Ureter (tissue), 1 donor: ENCODE measurements around the gene ZNF622. TPM values are rescaled to one million over a fixed set of nuclear protein-coding genes. Genes with fewer than 3 reads are reported as not detected.
"Not testable (repeated sequence)": the region's sequence is repeated elsewhere in the genome, so short reads cannot be mapped to it uniquely, and the experiment has no call there.

ENCODE experiments used
- DNase-seq: peaks from one replicate; pipeline ENCODE4 v3.0.0-alpha.2; 2020; ENCODE audit warnings: low spot score
- total RNA-seq: library from RNA; stranded (reverse); gene quantifications from one replicate; pipeline ENCODE4 v1.2.4, GENCODE V29; 2023
- donor health status: DM: yes; HTN: yes; CAD: no.

The ZNF622 gene
- total RNA-seq, 1 donor from 2014 or later = 20.8 TPM

DNA sequence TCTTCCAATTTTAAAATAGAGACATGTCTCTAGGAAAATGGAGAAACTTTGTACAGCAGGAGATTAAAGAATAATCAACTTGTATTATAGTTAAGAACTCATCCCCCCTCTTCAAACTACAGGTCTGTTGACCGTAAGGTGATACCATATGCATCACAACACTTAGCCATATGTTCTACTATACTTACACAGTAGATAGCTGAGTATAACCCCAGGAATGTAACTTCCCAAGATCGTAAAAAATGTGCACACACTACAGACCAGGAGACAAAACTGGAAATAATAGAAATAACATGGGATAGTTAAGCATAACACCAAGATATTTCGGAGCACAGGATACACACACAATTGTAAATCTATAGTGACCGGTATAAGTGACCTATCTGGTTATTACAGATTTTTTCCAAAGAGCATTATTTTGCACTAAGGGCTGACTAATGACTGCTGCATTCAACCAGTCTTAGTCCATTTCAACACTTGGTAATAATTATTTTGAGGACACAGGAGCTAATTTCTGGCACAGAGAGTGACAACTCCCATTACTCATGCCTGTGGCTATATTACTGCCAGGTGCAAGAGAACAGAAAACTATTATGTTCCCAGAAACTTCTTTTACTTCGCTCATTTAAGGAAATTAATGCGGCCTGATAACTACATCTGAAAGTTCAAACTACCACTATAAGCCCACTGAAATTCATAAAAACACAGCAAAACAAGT, 15.4 kb upstream of the ZNF622 start:
- no peak for DNase-seq

DNA sequence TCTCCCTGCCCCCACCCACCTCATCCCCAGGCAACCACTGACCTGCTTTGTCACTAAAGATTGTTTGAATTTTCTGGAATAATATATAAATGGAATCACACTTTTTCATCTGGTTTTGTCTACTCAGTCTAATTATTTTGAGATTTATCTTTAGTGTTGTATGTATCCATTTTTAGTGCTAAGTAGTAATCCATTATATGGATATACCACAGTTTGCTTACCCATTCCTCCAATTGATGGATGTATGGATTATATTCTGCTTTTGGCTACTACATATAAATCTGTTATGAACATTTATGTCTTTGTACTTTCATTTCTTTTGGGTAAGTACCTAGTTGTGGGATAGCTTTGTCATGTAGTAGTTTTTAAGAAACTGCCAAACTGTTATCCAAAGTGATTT, 14.5 kb upstream of the ZNF622 start:
- DNase-seq = no peak

DNA sequence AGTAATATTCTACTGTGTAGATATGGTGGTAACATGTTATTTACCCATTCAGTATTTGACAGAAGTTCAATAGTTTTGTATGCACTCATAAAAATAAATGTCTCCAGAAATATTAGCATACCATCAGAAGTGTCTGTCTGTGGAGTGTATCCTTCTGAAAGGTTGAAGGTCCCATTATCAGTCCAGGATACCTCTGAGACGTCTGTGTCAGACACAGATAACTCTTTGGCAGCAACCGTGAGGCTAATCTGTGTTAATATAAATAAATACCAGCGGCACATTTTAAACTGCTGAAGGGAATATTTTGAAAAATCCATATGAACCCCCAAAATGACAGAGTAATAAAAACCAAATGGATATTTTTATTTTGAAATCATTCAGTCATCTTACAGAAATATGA, 11.9 kb upstream of the ZNF622 start:
- DNase-seq = no peak

DNA sequence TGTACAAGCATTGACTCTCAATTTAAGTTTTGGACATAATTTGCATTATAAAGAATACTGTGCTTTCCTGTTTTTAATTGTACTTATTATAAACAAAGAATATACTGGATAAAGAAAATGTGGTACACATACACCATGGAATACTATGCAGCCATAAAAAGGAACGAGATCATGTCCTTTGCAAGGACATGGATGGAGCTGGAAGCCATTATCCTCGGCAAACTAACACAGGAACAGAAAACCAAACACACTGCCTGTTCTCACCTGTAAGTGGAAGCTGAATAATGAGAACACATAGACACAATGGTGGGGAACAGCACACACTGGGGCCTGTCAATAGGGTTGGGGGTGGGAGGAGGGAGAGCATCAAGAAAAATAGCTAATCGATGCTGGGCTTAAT, 10.8 kb upstream of the ZNF622 start:
- not testable (repeated sequence) for DNase-seq

DNA sequence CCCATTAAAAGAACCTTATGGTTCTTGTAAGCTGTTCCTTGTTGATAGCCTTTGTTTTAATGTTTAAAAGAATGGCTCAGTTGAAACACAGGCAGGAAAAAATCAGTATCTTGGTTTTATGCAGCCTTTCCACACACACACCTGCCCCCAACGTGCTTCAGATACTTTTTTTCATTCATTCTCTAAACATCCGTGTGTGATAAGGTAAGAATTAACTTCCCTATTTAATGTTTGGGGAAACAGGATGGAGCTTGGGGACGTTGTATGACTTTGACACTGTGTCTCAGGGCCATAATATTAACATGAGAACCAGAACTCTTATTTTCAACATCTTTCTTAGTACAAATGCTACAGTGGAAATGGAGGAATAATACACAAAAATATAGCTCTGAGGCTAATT, 5.8 kb upstream of the ZNF622 start:
- no peak for DNase-seq

DNA sequence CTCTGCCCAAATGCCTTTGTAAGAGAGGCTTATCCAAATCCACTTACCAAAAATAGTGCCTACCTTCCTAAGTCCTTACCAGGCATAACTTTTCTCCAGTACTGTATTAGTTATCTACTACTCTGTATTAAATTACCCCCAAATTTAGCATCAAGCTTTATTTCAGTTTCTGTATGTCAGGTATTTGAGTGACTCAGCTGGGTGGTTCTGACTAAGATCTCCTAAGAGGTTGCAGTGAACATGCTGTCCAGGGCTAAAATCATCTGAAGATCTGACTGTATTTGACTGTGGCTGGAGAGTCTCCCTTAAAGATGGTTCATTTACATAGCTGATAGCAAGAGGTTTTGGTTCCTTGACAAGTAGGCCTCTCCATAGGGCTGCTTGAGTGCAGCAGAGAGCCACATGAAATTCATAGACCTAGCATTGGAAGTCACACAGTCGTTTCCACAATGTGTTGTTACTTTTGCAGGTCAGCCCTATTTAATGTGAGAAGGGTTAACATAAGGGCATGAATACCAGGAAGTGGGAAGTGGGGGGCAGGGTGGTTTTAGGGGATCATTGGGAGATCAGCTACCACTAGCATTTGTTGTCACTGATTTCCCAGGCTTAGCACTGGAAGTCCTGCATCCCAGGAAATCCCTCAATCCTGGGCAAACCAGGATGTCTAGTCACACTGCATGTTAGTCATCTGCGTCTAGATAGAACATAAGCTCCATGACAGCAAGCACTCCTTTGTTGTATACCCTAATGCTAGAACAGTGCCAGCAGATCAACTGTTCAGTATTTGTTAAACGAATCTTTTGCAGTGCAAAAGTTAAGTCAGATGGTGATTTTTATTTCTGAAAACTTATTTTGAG, 2.0 kb upstream of the ZNF622 start:
- DNase-seq = no peak

DNA sequence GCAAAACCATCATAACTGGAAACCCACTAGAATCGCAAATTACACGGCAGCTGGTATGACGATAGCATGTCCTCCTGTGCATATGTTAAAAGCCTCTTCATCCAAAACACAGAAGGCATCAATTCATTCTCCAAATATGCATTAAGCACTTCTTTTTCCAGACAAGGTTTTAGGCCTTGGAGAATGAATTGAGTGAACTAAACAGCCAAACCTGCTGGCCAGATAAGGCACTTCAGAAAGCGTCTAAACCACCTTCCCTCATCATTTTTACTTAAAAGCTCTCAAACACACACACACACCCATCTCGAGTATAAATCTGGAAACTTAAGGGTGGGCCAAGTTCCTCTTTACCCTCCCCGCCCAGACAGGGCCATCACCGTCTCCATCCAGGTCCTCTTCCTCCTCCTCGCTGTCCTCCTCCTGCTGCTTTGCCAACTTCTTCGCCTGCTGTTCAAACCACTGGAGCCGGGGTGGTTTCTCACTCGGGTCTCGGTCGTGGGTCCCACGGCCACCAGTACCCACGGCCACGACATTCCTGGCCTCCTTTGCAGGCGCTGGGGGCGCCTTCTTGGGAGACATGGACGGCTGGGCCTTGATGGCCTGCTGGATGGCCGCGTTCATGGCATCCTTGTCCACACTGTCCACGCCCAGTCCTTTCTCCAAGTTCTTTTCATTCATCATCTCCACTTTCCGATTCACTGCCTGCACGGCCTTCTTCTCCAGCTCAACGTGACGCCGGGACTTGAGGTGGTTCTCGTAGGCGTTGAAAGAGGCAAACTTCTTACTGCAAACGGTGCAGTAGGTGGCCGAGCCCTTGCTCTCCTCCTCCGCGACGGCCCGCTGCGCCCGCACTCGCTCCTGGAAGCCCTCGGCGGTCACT, 696 bp downstream of the ZNF622 start:
- DNase-seq = no peak

DNA sequence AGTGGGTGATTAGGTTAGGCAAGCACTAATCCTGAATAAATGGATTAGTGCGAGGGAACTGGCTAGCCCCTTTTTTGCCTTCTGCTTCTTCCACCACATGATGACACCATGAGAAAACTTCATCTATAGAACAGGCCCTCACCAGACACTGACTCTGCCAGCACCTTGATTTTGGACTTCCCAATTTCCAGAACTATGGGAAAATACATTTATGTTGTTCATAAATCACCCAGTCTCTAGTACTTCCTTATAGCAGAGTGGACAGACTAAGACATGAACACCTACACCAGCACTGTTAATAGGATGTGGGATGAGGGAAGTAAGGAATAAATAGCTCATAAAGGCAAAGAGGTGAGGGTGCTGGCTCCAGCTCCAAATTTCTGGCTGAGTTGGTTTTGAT, 1.4 kb downstream of the ZNF622 start:
- DNase-seq = no peak

DNA sequence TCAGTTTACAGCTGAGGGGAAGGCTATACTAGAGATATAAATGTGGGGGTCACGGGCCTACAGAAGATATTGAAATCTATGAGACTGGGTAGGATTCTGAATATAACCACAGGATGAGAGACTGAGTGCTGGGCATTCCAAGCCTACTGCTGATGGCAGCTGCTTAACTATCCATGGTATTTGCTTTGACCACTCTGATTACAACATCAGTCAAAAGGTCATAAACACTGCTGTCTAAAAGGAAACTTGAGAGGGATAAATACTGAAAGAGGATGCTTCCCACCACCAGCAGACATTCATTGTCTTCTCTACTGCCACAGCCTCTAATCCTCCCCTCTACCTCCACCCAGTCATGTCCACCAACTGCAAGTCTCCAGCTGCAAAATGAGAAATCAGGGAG, 3.8 kb downstream of the ZNF622 start:
- no peak for DNase-seq

DNA sequence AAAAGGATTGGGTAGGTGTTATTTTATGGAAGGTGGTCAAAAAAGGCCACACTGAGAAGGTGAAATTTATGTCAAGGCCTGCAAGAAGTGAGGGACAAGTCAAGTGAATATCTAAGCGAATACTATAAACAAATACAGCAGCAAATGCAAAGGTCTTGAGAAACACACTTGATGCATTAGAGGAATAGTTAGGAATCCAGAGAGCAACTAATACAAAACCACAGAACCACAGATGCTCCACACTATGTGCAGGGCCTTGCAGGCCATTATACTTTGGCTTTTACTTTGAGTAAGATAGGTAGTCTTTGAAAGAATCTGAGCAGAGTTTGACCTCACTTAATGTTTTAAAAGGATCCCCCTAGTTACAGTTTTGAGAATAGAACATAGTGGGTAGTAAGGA, 4.6 kb downstream of the ZNF622 start:
- no peak for DNase-seq

DNA sequence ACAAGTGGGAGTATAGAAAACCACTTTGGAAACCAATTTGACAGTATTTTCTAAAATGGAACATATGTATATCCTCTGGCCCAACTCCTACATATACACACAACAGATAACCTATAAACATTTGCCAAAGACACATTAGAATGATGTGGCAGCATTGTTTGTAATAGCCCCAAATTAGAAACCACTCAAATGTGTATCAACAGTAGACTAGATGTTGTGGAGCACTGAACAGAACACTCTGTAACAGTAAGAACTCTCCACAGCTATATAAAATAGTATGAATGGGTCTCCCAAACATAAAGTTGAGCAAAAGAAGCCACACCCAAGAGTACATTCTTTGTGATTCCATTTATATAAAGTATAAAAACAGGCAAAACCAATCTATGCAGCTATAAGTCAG, 6.1 kb downstream of the ZNF622 start:
- DNase-seq = no peak

DNA sequence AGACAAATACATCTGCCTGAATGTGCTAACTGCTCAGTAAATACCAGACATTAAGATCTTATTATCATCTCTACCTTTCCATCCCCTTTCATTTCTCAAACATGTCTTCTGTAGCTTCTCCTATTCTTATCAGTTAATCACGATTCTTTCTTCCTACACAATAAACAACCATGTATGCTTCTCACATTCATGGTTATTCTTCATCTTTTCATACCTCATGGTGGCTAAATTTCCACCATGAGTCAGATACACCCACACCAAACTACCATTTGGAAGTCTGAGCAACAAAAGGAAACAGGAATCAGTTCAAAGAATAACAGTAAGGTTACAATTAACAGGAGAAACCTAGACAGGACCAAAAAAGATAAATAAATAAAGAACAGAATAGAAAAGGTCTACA, 7.7 kb downstream of the ZNF622 start:
- no peak for DNase-seq

DNA sequence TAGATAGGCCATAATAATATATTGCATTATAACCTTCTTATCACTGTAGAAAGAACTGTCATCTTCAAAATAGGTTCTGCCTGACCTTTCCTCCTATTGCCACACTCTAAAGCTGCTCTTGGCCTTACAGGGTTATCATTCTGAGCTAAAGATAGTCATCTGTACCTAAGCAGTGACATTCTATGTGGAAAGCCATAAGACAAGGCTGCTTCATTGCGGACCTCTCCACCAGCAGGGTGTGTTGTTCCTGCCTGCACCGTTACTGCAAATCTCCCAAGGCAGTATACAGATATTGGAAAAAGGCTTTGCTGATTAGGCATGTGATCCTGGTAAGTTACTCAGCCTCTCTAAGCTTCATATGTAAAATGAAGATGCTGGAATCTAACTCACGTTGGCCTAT, 8.1 kb downstream of the ZNF622 start:
- DNase-seq = no peak

DNA sequence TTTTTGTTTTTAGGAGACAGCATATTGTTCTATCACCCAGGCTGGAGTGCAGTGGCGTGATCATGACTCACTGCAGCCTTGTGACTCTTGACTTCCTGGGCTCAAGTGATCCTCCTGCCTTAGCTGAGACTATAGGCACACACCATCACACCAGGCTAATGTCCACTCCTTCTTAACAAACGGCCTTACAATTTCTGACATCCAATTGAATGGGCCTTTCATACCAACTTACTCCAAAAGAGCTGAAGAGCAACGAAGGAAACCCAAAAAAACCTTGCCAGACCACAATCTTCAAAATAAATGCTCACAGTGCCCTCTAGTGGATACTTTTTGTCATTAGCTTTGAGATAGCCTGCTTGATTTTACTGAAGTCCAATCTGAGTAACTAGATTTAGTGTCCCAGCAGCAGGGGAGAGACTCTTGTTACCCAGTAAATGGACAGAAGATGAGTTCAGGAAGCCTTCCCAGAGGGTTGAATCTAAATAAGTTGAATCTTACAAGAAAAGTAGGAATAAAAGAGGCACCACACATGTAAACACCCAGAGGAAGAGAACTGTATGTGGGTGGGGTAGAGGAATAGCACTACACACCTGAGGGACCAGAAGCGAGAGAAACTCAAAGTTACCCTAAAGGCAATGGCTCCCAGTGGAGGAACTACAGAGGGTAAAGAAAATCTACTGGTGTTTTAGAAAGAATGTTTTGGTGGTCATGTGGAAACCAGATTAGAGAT, 9.3 kb downstream of the ZNF622 start:
- DNase-seq = no peak

DNA sequence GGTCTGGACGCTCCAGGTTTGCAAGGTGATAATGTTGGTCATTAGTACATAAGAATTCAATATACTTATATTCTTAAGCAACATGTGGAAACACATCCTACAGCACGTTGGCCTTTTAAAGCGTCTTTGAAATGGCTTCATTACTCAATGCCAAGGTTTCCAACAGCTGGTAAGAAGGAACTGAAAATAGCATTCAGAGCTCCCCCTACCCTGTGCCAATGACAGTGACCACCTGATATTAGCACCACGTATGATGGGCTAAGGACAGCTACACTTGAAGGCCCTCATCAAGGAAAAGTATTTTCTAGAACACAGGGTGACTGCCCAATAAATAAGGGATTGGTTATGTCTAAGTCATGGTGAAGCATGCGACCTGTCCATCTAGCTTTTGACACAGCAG, 9.9 kb downstream of the ZNF622 start:
- DNase-seq = no peak

DNA sequence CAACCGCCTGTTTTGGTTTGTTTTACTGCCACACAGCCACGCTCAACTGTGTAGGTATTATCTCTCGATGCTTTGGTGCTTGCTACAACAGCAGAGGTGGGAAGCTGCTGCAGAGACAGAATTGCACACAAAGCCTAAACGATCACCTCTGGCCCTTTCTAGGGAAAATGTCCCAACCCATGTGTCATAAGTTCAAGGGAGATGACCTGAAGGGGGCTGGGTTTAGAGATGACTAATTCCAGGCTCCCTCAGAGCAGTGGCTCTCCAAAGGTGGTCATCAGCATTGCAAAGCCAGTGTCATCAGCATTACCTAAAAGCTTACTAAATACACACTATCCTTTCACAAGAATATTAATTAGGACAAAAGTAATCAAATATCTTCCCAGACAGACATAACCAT, 10.9 kb downstream of the ZNF622 start:
- no peak for DNase-seq

DNA sequence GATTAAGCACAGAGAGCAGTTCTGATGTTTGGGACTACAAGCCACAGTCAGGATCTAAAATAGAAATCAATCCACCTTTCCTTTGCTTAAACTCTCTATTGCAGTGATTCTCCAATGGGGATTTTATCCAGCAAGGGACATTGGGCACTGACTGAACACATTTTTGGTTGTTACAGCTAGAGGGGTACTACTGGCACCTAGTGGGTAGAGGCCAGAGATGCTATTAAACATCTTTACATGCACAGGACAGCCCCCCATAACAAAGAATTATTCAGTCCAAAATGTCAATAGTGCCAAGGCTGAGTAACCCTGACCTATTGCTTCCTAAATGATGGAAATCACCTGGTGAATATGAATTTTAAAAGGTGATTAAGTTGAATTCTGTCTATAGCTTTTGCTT, 12.0 kb downstream of the ZNF622 start:
- no peak for DNase-seq

DNA sequence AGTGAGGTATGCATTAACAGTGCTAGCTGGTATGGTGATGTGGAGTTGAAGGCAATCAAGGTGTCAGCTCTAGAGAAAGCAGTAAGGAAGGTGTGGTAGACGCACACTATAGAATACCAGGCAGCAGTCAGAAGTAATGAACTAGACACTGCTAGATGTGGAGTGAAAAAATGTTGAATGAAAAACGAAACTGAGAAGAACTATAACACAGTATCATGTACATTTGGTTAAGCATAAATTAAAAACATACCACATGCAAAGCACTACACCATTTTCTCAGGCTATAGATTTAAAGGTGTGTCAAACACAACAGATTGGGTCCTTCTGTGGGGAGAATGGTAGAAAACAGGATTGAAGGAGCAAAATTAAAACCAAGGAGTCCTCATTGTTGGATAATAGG, 15.4 kb downstream of the ZNF622 start:
- no peak for DNase-seq

DNA sequence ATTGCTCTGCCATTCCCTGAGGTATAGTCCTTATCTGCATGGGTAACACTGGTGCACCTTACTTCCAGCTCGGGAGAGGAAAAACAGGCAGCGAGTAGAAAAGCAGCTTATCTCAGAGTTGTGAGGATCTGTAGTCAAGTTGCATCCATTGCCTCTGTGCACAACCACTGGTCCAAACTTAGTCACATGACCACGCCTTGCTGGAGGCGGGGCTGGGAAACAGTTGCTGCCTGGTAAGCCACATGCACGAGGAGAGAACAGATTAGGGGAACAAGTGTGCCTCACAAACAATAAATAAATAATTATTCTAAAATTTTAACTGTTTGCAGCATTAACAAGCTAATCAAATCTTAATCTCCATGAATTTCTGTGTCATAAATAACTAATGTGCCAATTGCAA, 18.6 kb downstream of the ZNF622 start:
- no peak for DNase-seq

DNA sequence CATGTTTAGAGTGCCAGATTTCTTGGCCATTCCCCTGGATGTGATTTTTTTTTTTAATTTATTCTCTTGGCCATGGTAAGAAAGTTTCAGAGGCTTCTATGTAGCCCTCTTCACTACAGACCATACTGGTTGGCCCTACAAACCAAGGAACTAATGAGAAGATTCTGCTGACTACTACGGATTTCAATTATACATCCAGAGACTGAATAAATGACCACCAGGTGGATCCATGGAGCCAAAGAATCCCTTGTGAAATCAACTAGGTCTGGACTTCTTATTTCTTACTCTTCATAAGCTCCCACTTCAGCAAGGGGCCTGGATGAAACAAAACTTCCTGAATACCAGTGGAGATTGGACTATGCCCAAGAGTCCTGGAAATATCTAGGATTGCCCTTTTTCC, 27.6 kb downstream of the ZNF622 start:
- no peak for DNase-seq

DNA sequence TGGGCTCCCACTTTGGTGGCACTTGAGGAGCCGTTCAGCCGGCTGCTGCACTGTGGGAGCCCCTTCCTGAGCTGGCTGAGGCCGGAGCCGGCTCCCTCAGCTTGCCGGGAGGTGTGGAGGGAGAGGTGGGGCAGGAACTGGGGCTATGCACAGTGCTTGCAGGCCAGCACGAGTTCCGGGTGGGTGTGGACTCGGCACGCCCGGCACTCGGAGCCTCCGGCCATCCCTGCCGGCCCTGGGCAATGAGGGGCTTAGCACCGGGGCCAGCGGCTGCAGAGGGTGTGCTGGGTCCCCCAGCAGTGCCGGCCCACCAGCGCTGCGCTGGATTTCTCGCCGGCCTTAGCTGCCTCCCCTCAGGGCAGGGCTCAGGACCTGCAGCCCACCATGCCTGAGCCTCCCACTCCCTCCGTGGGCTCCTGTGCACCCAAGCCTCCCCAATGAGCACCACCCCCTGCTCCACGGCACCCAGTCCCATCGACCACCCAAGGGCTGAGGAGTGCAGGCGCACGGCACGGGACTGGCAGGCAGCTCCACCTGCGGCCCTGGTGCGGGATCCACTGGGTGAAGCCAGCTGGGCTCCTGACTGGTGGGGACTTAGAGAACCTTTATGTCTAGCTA, 29.4 kb downstream of the ZNF622 start:
- not testable (repeated sequence) for DNase-seq
